A673 (cell line): ENCODE measurements around the gene SPIB. TPM values are rescaled to one million over a fixed set of nuclear protein-coding genes. Genes with fewer than 3 reads are reported as not detected.
"Not testable (repeated sequence)": the region's sequence is repeated elsewhere in the genome, so short reads cannot be mapped to it uniquely, and the experiment has no call there.

Experiments
- BruUV-seq: library from RNA; stranded (reverse); fragments of 400-500 nt; replicated peaks from 2 replicates; lab custom pipeline; 2021; lab: Mats Ljungman, UMichigan
- CTCF ChIA-PET: fragments of 300-600 bp; sonication (Branson Sonifier 250); formaldehyde crosslinking; loops from one replicate; lab custom pipeline; 2022; ENCODE audit warnings: antibody characterized with exemption; lab: Charles Lee
- POLR2A ChIA-PET: fragments of 300-600 bp; sonication (Branson Sonifier 250); formaldehyde crosslinking; loops from one replicate; lab custom pipeline; 2022; ENCODE audit warnings: antibody characterized with exemption; ENCODE audit not compliant: low non-redundant PET; lab: Charles Lee
- DNase-seq: peaks from one replicate; pipeline ENCODE4 v3.0.0-alpha.2; 2015; ENCODE audit warnings: low spot score
- H3K27ac ChIP-seq: fragments of 200-600 bp; sonication (generic); 2 replicates; pipeline ENCODE4 v1.5.1; 2016; ENCODE audit warnings: mixed run types, low read depth, mild to moderate bottlenecking, mixed read lengths, antibody characterized with exemption, low read length; ENCODE audit not compliant: poor library complexity, severe bottlenecking
- H3K27me3 ChIP-seq: fragments of 200-600 bp; sonication (generic); replicated peaks from 2 replicates; pipeline ENCODE4 v1.6.1; 2017; ENCODE audit warnings: mixed run types, low read depth, mild to moderate bottlenecking, mixed read lengths, antibody characterized with exemption, low read length; ENCODE audit not compliant: insufficient read depth, poor library complexity
- H3K36me3 ChIP-seq: fragments of 200-600 bp; sonication (generic); 2 replicates; pipeline ENCODE4 v1.6.1; 2016; ENCODE audit warnings: mixed run types, mild to moderate bottlenecking, mixed read lengths, antibody characterized with exemption, low read length; ENCODE audit not compliant: insufficient read depth, poor library complexity, severe bottlenecking
- H3K4me1 ChIP-seq: fragments of 200-600 bp; sonication (generic); 2 replicates; pipeline ENCODE4 v1.6.1; 2017; ENCODE audit warnings: mixed run types, mild to moderate bottlenecking, mixed read lengths, antibody characterized with exemption, low read length; ENCODE audit not compliant: insufficient read depth, poor library complexity, severe bottlenecking
- H3K4me3 ChIP-seq: fragments of 200-600 bp; sonication (generic); 2 replicates; pipeline ENCODE4 v1.5.1; 2016; ENCODE audit warnings: low read depth, mixed run types, mild to moderate bottlenecking, mixed read lengths, low read length; ENCODE audit not compliant: poor library complexity, severe bottlenecking
- H3K9me3 ChIP-seq: fragments of 200-600 bp; sonication (generic); 2 replicates; pipeline ENCODE4 v1.6.1; 2016; ENCODE audit warnings: mixed run types, low read depth, mild to moderate bottlenecking, mixed read lengths, antibody characterized with exemption, low read length; ENCODE audit not compliant: poor library complexity, severe bottlenecking
- CTCF ChIP-seq: fragments of 300-800, 200-600 bp; sonication (generic); conservative IDR thresholded peaks from 2 replicates; pipeline ENCODE4 v1.5.1; 2017; ENCODE audit warnings: low read depth, mild to moderate bottlenecking, antibody characterized with exemption, low read length, moderate library complexity, mixed read lengths
- EZH2 ChIP-seq: fragments of 200-600 bp; sonication (generic); IDR thresholded peaks from 2 replicates; pipeline ENCODE4 v1.6.1; 2017; ENCODE audit warnings: borderline replicate concordance, low read depth, mild to moderate bottlenecking, mixed read lengths, antibody characterized with exemption, low read length; ENCODE audit not compliant: poor library complexity, severe bottlenecking
- intact Hi-C: fragments of 100-400 bp; cut with micrococcal nuclease; formaldehyde crosslinking; loops from one replicate; pipeline ENCODE4 v1.10.0; 2022; ENCODE audit not compliant: unreplicated experiment
- total RNA-seq: library from RNA; stranded (reverse); gene quantifications from 2 replicates; pipeline ENCODE4 v1.2.3, GENCODE V29; 2021

SPIB gene
- total RNA-seq, 1 experiment from 2014 or later: 0.75 TPM

GRCh38 chr19:50387868-50388245 lies 30.9 kb upstream of the SPIB start:
- Histone ChIP-seq H3K4me3 (no peak overlapping the region), H3K27ac (no peak overlapping the region), H3K36me3 (peaks cover 22% of the 10 kb centered on the region), H3K27me3 (no peaks in the 10 kb centered on the region), H3K9me3 (no peaks in the 10 kb centered on the region), H3K4me1 (no peaks in the 10 kb centered on the region)
- intact Hi-C loops: no loop called here
- DNase-seq: no peak
- TF ChIP-seq EZH2 (no peak), CTCF (no peak)
- POLR2A ChIA-PET: interaction anchor here (0.6 kb wide), 1 partner anchor 24 kb away, joined by 3 read pairs; no protein-coding TSS in a partner anchor
- no TSS peak for BruUV-seq
- CTCF ChIA-PET: no interaction called here

GRCh38 chr19:50390295-50390694 lies 28.4 kb upstream of the SPIB start:
- H3K9me3 ChIP-seq, H3K4me1 ChIP-seq, BruUV-seq, H3K27ac ChIP-seq, CTCF ChIA-PET, H3K4me3 ChIP-seq, H3K27me3 ChIP-seq, intact Hi-C loops, DNase-seq: not testable (repeated sequence)
- peaks cover 22% of the 10 kb centered on the region for H3K36me3 ChIP-seq
- POLR2A ChIA-PET: interaction anchor here (0.6 kb wide), 1 partner anchor 187 kb away, joined by 3 read pairs; no protein-coding TSS in a partner anchor

- H3K4me1 ChIP-seq, H3K4me3 ChIP-seq, intact Hi-C loops, POLR2A ChIA-PET, H3K27ac ChIP-seq, BruUV-seq, DNase-seq, H3K27me3 ChIP-seq, CTCF ChIA-PET, H3K9me3 ChIP-seq: not testable (repeated sequence)
- peaks cover 22% of the 10 kb centered on the region for H3K36me3 ChIP-seq
Observed at GRCh38 chr19:50390952-50391351, 27.8 kb upstream of the SPIB start.

- ChIA-PET POLR2A (no interaction called here), CTCF (no interaction called here)
- H3K27ac ChIP-seq: no peak overlapping the region
- no peak overlapping the region for H3K4me3 ChIP-seq
- no peaks in the 10 kb centered on the region for H3K9me3 ChIP-seq
- H3K4me1 ChIP-seq: no peaks in the 10 kb centered on the region
- no peaks in the 10 kb centered on the region for H3K27me3 ChIP-seq
- intact Hi-C loops: no loop called here
- TF ChIP-seq EZH2: no peak
- no peak for TF ChIP-seq CTCF
- BruUV-seq: no TSS peak
- peaks cover 12% of the 10 kb centered on the region for H3K36me3 ChIP-seq
- no peak for DNase-seq
Observed at GRCh38 chr19:50392759-50393158, 26.0 kb upstream of the SPIB start.
